Muscle of back (tissue), 13 donors: ENCODE data around the gene CLDN15. TPM values are rescaled to one million over a fixed set of nuclear protein-coding genes. Genes with fewer than 3 reads are reported as not detected.
A peak's percentile ranks its signal among the peaks of the same experiment; 100 is the strongest.
"Not testable (repeated sequence)": the region's sequence is repeated elsewhere in the genome, so short reads cannot be mapped to it uniquely, and the experiment has no call there.

Experiments
- DNase-seq, 3 donors: peaks; one replicate each; pipeline versions ENCODE4 v3.0.0 to v3.0.0-alpha.2; 2013
- long read RNA-seq, 9 donors: transcript quantifications; one replicate each; lab custom pipeline, GENCODE V29; 2026
- polyA plus RNA-seq, 10 donors: library from polyadenylated mRNA; unstranded; fragments of 120-200 nt; gene quantifications; one replicate each; pipeline ENCODE4 v1.2.1, GENCODE V29; 2013; ENCODE audit not compliant: insufficient read length in 10 of 10

The CLDN15 gene
- 1 to 10 TPM; 4.3 to 8.7 (median 6.2) TPM for polyA plus RNA-seq
- long read RNA-seq, donor 1, result 0 reads
- long read RNA-seq, donor 2, partial matches to known transcripts, result 0 of 1 reads
- long read RNA-seq, donor 2, other reads (novel, unspliced or antisense), result 0 of 1 reads
- long read RNA-seq, donor 3, result 0 reads
- long read RNA-seq, donor 4, result 0 reads
- long read RNA-seq, donor 5, result 0 reads
- long read RNA-seq, donor 6, partial matches to known transcripts, result 0 of 1 reads
- long read RNA-seq, donor 6, other reads (novel, unspliced or antisense), result 0 of 1 reads
- long read RNA-seq, donor 7, partial matches to known transcripts, result 0 of 2 reads
- long read RNA-seq, donor 7, other reads (novel, unspliced or antisense), result 0 of 2 reads
- long read RNA-seq, donor 8, partial matches to known transcripts, result 0 of 2 reads
- long read RNA-seq, donor 8, other reads (novel, unspliced or antisense), result 0 of 2 reads
- long read RNA-seq, donor 9, result 0 reads

GRCh38 chr7:101237206-101238067 lies at the start of gene CLDN15:
Gene CLDN15, minus strand, starts transcription at chr7:101237802. Its CDS starts 221 bp downstream, at chr7:101237581.
- peak; percentile 62 to 85 (median 70) for DNase-seq

- DNase-seq, result no peak
Measured at GRCh38 chr7:101287032-101287431, 49.4 kb upstream of the CLDN15 start.

GRCh38 chr7:101285880-101286279 lies 48.3 kb upstream of the CLDN15 start:
- DNase-seq, result not testable (repeated sequence)

- no peak for DNase-seq
Measured at GRCh38 chr7:101285171-101285570, 47.6 kb upstream of the CLDN15 start.

- DNase-seq, result not testable (repeated sequence)
Measured at GRCh38 chr7:101280912-101281311, 43.3 kb upstream of the CLDN15 start.

GRCh38 chr7:101278461-101279292 lies 41.1 kb upstream of the CLDN15 start:
- DNase-seq, result no peak

- DNase-seq, result no peak
Measured at GRCh38 chr7:101277155-101277554, 39.6 kb upstream of the CLDN15 start.

GRCh38 chr7:101273206-101273605 lies 35.6 kb upstream of the CLDN15 start:
- no peak for DNase-seq

GRCh38 chr7:101271021-101271420 lies 33.4 kb upstream of the CLDN15 start:
- DNase-seq, result no peak

GRCh38 chr7:101269664-101270063 lies 32.1 kb upstream of the CLDN15 start:
- DNase-seq, result no peak

- DNase-seq, result no peak
Measured at GRCh38 chr7:101265622-101266516, 28.3 kb upstream of the CLDN15 start.

- not testable (repeated sequence) for DNase-seq
Measured at GRCh38 chr7:101264102-101264706, 26.6 kb upstream of the CLDN15 start.

- DNase-seq, result no peak
Measured at GRCh38 chr7:101258243-101258731, 20.7 kb upstream of the CLDN15 start.

GRCh38 chr7:101255796-101256195 lies 18.2 kb upstream of the CLDN15 start:
- DNase-seq, result no peak

GRCh38 chr7:101253199-101253598 lies 15.6 kb upstream of the CLDN15 start:
- not testable (repeated sequence) for DNase-seq

GRCh38 chr7:101251871-101252659 lies 14.5 kb upstream of the CLDN15 start:
- peak; percentile 98 to 99 (median 98) for DNase-seq

GRCh38 chr7:101250324-101250723 lies 12.7 kb upstream of the CLDN15 start:
- DNase-seq, result no peak

GRCh38 chr7:101248276-101248675 lies 10.7 kb upstream of the CLDN15 start:
- DNase-seq, result no peak

GRCh38 chr7:101245147-101245668 lies 7.6 kb upstream of the CLDN15 start:
- DNase-seq, result no peak
